ENCODE data around the gene CLDN15.
"Not testable (repeated sequence)": the region's sequence is repeated elsewhere in the genome, so short reads cannot be mapped to it uniquely, and the experiment has no call there.

Gene CLDN15

DNA sequence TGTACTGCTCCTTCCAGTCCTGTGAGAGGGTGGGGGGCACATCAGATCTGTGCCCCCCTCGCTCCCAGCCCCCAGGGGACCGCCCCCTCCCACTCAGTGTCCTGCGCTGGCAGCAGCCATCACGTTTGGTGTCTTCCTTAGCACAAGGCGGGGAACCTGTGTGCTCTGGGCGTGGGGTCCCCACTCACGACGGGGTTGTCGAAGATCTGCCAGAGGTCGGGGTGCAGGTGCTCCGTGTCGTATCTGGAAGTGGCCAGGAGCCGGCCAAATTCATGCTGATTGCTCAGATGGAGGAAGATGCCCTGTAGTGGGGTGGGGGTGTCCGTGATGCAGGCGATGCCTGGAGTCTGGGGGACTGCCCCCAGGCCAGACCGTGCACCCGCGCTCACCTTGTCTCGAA is 27.5 kb downstream of the CLDN15 start:
- no peak overlapping the region for H3K4me3 ChIP-seq (ENCODE audit: low read depth, low read length)
- no peak for TF ChIP-seq CTCF (IDR thresholded peaks at IDR 0.05; ENCODE audit: low read depth, low read length, missing control alignments)
- DNase-seq (ENCODE audit: low read depth), result no peak

- TF ChIP-seq CTCF (IDR thresholded peaks at IDR 0.05; ENCODE audit: low read depth, low read length, missing control alignments), result no peak
- no peak overlapping the region for H3K4me3 ChIP-seq (ENCODE audit: low read depth, low read length)
- no peak for DNase-seq (ENCODE audit: low read depth)
Observed at GRCh38 chr7:101208794-101209193, 28.8 kb downstream of the CLDN15 start.

DNA sequence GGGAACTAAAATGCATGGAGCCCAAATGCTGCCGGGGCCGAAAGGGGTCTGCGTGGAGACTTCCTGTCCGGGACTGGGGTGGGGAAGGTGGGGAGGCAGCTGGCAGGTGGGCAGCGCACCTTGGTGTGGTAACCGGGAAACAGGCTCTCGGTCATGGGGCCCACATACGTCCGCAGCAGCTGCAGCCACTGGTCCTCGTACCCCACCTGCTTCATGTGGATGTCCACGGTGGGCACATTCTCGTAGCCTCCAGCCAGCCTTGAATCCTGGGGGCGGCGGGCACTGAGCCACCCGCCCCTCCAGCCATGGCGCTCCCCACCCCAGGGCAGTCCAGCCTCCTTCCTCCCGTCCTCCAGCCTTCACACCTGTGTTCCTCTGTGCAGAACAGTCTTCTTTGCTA is 30.1 kb downstream of the CLDN15 start:
- DNase-seq (ENCODE audit: low read depth), result no peak
- H3K4me3 ChIP-seq (ENCODE audit: low read depth, low read length), result no peak overlapping the region
- TF ChIP-seq CTCF (IDR thresholded peaks at IDR 0.05; ENCODE audit: low read depth, low read length, missing control alignments), result no peak

- DNase-seq (ENCODE audit: low read depth), result no peak
- no peak for TF ChIP-seq CTCF (IDR thresholded peaks at IDR 0.05; ENCODE audit: low read depth, low read length, missing control alignments)
Observed at GRCh38 chr7:101206665-101207042, 30.9 kb downstream of the CLDN15 start.

DNA sequence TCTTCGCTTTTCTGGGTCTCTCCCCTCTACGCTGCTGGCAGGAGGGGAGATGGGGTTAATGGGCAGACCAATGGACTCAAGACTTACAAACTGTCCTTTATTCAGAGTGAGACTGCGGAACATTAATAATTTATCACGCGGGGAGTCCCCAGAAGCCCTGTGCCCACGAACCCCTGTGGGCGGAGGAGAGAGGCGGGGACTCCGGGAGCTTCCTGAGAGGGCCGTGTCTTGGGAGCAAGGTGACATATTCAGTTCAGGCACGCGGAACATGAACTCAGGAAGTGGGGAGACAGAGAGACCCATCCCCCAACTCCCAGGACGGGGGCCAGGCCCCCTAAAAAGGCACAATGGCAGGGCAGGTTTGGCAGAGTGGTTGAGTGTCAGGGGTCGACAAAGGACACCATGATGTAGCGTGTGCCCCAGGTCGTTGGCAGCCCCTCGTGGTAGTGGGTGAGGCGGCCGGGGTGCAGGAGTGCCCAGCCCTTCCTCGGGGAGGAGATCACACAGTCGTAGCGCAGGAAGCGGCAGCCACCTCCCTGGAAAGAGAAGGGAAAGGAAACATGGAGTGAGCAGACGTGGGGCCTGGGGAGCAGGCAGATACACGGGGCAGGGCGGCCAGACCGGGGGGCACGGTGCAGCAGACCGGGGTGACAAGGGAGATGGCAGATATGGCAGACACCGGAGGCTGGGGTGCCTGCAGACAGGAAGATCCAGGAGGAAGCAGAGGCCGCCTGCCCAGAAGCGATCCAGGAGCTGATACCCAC is 31.5 kb downstream of the CLDN15 start:
- TF ChIP-seq CTCF (IDR thresholded peaks at IDR 0.05; ENCODE audit: low read depth, low read length, missing control alignments), result no peak

More at GRCh38 chr7:101206665-101207042, 30.9 kb downstream of the CLDN15 start:
- no peak overlapping the region for H3K4me3 ChIP-seq (ENCODE audit: low read depth, low read length)

GRCh38 chr7:101203740-101204738 is 33.6 kb downstream of the CLDN15 start:
- DNase-seq (ENCODE audit: low read depth); H3K4me3 ChIP-seq (ENCODE audit: low read depth, low read length): not testable (repeated sequence)

More for the DNA sequence above, 31.5 kb downstream of the CLDN15 start:
- no peak for DNase-seq (ENCODE audit: low read depth)
- no peak overlapping the region for H3K4me3 ChIP-seq (ENCODE audit: low read depth, low read length)

- no peak for TF ChIP-seq CTCF (IDR thresholded peaks at IDR 0.05; ENCODE audit: low read depth, low read length, missing control alignments)
- H3K4me3 ChIP-seq (ENCODE audit: low read depth, low read length), result no peak overlapping the region
- no peak for DNase-seq (ENCODE audit: low read depth)
Observed at GRCh38 chr7:101202603-101202918, 35.0 kb downstream of the CLDN15 start.
